HT1080 (cell line): ENCODE measurements around the gene NEDD9. TPM values are rescaled to one million over a fixed set of nuclear protein-coding genes. Genes with fewer than 3 reads are reported as not detected.

Experiments
- DNase-seq: peaks from one replicate; pipeline ENCODE4 v3.0.0-alpha.2; 2015; ENCODE audit warnings: low read depth
- total RNA-seq: library from RNA; depleted of rRNA; stranded (reverse); fragments of >200 nt; shearing (Covaris generic); gene quantifications from 2 replicates; pipeline ENCODE4 v1.2.3, GENCODE V29; 2014

NEDD9 gene
- total RNA-seq, 1 experiment from 2014 or later = 0.39 TPM

- no peak for DNase-seq
These were observed 28.0 kb upstream of the NEDD9 start for GRCh38 chr6:11260249-11261038.

GRCh38 chr6:11258260-11259237 is 26.1 kb upstream of the NEDD9 start:
- DNase-seq = no peak

DNA sequence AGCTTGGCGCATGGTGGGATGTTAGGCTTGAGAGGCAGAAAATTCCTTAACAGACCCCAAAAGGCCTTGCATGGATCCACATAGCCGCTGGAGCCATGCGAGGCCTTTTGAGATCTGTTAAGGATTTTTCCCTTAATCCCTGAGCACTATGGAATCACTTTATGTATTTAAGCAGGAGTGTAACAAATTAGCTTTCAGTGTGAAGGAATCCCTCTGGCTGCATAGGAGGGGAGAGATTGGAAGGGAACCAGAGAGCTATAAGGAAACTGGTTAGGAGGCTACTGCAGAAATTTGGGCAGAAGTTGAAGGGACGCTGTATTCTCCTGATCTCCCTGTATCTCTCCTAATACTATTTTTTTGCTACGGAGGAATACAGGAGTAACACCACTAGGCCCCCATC is 23.1 kb upstream of the NEDD9 start:
- no peak for DNase-seq

DNA sequence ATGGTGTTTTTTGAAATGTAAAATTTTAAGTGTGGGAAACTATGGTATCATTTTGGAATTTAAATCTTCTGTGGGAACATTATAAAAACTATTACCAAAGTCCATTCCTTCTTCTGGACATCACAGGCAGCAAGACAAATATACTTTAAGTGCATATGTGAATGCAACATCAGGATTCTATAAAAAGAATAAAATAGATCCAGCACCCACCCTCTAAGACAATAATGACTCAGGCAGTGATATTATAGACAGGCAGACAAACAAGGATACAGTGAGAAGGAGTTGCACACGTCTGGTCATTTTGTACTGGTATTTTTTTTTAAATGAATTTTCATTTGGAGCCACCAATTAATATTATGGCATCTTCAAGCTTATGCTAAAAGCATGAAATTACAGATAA is 21.1 kb upstream of the NEDD9 start:
- no peak for DNase-seq

- DNase-seq = peak; percentile 82
These were observed 19.3 kb upstream of the NEDD9 start for GRCh38 chr6:11251553-11252360.

GRCh38 chr6:11250108-11250507 is 17.6 kb upstream of the NEDD9 start:
- DNase-seq = no peak

- no peak for DNase-seq
These were observed 16.7 kb upstream of the NEDD9 start for GRCh38 chr6:11248974-11249761.

DNA sequence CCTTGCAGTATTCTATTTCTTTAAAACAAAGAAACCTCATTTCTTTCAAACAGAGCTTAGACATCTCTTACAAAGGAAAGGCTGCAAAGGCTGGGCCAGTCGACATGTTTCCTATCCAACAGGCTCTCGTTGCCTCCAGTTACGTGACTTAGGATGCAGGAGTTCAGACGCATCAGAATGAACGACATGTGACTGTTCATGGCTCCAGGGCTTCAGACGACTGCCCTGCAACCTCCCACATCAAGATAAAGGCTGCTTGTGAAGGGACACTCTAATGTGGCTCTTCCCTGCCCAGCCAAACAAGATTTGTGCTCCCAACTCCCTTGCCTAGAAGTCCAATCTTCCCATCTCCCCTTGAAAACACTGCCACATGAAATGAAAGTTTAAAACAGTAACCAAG is 14.3 kb upstream of the NEDD9 start:
- no peak for DNase-seq

- DNase-seq = no peak
These were observed 13.2 kb upstream of the NEDD9 start for GRCh38 chr6:11245381-11246256.

- no peak for DNase-seq
These were observed 12.1 kb upstream of the NEDD9 start for GRCh38 chr6:11244387-11245126.

GRCh38 chr6:11243861-11244260 is 11.4 kb upstream of the NEDD9 start:
- DNase-seq = no peak

GRCh38 chr6:11242711-11243110 is 10.2 kb upstream of the NEDD9 start:
- no peak for DNase-seq

DNA sequence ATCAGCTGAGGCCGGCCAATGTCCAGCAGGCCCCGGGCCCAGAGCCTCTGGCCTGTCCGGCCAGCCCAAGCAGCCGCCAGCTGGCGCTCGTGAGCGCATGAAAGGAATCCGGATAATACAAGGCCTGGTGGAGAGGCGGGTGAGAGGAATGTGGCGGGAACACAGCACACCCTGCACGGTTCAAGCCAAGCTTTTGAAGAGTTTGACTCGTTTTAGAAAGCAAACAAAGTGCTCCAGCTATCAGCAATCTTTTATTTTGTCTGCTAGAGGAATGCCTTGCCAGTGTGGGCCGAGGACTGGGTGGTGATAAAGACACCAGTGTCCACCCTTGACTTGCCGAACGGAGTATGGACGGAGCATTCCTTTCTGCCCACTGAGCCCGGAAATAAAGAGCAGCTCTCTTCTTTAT is 9.3 kb upstream of the NEDD9 start:
- DNase-seq = no peak

DNA sequence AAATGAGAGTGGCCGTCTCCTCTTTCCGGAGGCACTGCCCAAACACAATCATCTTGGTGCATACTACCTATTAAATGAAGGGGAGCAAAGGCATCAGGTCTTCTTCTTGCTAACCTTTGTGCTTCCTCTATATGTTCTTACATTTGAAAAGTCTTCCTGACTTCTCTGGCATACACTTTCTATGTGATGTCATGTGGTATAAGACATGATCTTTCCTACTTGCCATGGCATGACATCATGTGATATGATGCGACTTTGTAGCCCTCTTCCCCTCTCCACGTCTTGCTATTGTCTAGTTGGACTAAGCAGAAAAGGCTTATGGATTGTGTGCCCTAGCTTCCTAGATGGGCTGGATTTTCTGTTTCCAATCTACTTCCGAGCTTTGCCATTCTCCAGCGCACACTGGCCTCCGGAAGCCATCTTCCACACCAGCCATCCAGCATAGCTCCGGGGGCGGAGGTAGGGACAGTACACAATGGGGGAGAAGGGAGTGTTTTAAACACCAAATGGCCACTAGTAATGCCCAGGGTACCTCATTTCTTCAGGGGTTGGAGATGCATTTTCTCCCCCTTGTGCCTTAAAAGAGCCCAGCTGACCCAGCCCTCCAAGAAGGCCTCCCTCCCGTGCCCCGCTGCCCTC is 8.8 kb upstream of the NEDD9 start:
- no peak for DNase-seq

GRCh38 chr6:11237956-11238355 is 5.5 kb upstream of the NEDD9 start:
- no peak for DNase-seq

DNA sequence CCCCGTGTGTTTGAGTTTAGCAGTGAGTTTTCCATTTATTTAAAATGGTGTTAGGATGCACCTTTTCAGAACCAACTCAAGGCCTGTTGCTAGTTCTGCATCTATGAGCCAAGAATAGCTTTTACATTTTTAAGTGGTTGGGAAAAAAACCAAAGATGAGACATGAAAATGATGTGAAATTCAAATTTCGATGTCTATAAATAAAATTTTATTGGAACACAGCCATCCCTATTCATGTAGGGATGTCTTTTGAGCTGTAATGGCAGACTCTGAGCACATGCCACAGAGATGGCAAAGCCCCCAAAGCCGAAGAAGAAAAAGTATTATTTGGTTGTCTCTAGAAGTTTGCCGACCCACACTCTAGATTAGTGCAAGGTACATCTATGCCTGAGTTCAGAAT is 5.0 kb upstream of the NEDD9 start:
- no peak for DNase-seq

DNA sequence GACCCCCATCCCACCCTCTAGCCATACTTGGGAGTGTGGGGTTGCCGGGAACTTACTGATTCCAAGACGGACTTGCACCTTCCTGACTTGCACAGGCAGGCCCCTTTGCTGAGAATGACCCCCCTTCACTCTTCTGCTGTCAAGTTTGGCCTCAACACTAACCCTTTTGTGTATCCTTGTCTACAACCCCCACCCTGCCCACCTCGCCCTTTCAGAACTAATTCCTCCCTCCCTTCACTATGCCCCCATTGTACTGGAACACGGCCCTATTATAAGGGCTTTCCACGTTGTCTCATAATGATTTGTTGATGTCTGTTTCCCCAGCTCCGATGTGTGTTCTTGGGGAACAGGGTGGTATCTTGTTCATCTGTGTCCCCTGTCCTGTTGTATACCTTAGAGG is 4.4 kb upstream of the NEDD9 start:
- DNase-seq = no peak

DNA sequence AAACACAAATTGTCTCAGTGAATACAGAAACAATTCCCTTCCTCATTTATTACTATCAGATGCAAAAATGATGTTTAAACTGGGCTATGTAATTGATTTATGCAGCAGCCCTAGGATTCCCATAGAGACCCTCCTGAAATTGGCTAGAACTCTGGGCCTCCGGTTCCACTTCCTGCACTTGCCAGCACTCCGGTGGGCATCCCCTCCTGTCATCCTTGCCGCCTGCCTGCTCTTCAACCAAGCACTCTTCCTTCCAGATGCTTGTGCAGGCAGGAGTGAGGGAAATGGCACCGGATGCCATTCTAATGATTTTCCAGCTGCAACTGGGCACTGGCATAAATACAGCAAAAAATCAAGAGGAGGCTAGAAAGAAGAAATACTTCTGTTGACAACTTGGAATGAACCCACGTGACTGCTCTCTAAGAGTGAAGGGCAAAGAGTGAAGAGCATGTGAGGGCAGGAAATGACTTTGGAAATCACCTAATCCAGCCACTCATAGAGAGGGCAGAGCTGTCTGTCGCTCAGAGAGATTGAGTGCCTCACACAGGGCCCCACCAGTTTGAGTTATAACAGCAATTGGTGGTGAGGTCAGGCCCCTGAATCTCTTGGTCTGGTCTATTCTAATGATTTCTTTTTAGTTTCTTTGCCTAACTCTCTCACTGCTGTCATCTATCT is 3.7 kb upstream of the NEDD9 start:
- no peak for DNase-seq
